GM19372 (cell line): Measurements from ENCODE around the gene SCD5.

Source experiments
- ATAC-seq: cut with Tn5 transposase; IDR thresholded peaks from one replicate; pipeline ENCODE4 v1.9.1; 2021; ENCODE audit warnings: mild to moderate bottlenecking, low read depth, moderate library complexity; ENCODE audit not compliant: unreplicated experiment

Gene SCD5

GRCh38 chr4:82697561-82697960 is 101.0 kb downstream of the SCD5 start:
- ATAC-seq = no peak

DNA sequence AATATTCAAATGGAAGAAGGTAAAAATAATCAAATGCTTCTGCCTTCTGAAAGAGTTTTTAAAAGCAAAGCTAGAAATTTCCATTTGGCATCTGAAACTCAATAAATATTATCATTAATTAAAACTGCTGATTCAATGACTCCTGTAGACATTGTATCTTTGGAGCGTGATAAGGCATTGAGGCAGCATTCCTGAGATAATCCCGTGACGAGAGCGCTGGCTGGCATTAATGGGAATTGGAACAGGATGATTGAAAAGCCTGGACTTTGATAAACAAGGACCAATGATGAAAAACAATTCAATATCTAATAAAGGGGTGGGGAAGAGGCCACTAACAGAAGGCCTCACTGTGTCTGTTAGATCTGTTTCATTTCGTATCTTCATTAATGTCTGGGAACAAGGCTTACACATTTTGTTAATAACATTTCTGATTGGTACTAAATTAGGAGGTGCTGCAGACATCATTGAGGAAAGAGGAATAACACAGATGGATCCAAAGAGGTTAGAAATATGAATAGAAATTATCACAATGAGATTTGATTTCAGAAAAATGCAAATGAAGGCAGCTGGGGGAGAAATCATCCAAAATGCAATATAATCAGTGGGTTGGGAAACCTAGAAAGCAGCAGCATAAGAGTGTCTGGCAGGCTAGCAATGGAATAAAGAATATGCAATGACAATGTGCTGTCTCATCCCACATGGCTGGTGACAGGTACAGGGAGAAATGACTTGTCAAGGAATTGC is 102.3 kb downstream of the SCD5 start:
- ATAC-seq = no peak

GRCh38 chr4:82694892-82695291 is 103.7 kb downstream of the SCD5 start:
- ATAC-seq = no peak

DNA sequence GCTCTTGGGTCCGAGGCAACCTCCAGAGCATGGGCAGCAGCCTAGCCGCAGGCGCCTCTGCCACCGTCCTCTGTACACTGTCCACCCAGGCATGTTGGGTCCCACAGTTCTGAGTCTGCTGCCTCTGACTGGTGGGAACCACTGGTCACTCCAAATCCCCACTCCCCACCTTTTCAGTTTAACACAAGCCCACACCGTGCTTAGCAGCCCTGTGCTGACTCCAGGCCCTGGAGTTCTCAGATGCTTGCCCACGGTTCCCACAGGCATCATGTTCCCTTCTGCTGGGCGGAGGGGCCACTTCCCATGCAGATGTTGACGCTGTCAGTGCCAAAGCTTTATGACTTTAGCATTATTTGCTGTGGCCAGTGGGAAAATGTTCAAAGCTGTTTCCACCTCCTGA is 104.5 kb downstream of the SCD5 start:
- ATAC-seq = no peak

DNA sequence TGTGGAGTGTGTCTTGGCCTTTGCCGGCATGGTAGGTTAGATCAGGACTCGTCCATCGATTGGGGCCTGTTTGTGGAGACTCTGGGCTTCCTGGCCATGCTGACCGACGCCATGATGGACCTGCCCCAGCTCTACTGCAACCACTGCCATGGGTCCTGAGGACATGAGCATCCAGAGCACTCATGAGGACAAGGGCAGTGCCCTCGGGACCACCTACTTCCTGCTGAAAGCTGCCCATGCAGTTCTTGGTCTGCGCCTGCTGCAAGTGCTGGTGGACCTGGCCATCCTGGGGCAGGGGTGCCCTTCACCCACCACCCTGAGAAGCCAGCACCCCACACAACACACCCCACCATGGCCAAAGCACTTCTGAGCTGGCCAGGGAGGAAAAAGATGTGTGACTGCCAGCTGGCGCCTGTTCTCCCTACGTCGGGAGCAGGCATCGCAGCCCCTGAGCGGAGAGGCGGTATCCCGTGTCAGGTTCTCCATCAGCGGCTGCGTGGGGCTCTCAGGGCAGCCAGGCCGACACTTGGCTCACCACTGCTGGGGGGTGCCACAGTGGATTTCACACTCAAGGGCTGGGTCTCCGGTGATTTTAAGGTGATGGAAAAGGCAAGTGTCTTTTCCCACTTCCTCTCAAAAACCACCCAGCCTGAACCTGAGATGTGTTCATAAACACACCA is 106.4 kb downstream of the SCD5 start:
- ATAC-seq = no peak

DNA sequence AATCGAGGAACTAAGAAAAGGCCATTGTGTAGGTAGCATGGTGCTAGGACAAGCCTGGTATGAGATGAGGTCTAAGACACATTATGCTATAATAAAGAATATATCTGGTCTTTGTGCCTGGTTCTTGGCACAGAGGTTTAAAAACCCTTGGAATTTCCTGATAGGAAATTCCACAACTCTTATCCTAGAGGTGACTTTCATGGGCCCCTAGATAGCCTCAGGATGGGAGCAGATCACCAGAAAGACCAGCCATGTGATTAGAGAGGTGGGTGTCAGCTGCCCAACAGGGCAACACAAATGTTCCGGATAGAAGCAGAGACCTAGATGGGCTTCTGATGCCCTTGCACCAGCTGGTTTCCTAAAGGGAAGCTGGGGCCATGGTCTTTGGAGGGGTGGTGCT is 107.2 kb downstream of the SCD5 start:
- no peak for ATAC-seq

DNA sequence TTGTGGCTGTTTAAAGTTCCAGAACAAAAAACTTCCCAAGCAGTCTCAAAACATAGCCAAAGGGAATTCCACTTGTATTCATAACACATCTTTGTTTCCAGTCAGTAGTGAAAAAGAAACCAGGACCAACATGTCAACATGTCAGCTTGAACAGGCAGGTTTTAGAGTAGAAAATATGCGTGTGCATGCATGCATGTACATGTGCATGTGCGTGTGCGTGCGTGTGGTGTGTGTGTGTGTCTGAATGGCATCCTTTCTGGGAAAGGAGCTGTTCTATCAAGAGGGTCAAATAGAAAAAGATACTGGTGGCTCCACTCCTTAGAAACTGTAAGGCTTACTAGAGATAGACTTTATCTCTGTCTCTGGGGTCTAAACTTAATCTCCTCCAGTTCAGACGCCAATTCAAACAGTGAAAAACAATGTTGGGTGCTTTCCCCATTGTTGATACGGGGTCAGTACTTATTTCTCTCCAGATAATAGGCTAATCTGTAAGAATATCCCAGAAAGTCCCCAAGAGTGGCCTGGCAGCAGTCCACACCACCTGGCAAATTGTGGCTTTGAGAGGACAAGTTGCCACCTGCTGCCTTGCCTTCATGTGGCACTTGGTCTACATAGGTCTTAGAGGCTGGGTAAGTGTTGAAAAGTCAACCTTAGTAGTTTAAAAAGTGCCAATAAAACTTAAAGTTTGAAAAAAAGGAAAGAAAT is 110.4 kb downstream of the SCD5 start:
- ATAC-seq = no peak

- ATAC-seq = no peak
Observed at GRCh38 chr4:82687531-82687930, 111.1 kb downstream of the SCD5 start.

GRCh38 chr4:82681754-82682153 is 116.8 kb downstream of the SCD5 start:
- ATAC-seq = no peak

- ATAC-seq = no peak
Observed at GRCh38 chr4:82680834-82681233, 117.8 kb downstream of the SCD5 start.

- ATAC-seq = no peak
Observed at GRCh38 chr4:82679531-82679930, 119.1 kb downstream of the SCD5 start.

- ATAC-seq = no peak
Observed at GRCh38 chr4:82678051-82678450, 120.5 kb downstream of the SCD5 start.

GRCh38 chr4:82677327-82677726 is 121.3 kb downstream of the SCD5 start:
- no peak for ATAC-seq

DNA sequence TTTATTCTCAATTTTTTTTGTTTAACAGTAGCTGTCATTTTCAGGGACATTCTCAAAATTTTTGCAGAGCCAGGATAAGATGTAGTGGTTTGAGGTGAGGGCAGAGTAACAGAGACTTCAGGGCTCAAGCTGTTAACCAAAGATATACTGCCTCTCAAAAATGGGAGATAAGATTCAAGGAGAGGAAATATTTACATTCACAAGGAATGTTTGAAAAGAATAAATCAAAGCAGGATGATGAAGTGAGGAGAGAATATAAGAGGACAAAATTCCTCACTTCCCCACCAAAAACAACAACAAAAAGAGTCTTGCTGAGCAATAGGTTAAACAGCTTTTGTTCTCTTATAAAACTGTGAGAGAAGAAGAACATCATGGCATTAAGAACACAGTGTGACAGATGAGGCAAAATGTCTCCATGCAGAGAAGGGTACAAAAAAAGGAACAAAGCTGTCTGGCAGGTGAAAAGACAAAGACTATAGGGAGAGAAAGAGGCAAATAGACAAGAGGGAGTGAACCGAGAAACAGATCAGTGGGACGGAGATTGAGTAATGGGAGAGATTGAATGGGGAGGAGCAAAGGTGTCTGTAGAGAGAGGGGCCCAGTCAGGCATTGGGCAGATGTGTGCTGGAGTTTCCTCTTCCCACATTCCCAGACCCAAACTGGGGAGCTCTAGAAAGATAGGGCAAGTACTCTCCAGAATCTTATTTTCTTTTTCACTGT is 130.7 kb downstream of the SCD5 start:
- ATAC-seq = no peak

DNA sequence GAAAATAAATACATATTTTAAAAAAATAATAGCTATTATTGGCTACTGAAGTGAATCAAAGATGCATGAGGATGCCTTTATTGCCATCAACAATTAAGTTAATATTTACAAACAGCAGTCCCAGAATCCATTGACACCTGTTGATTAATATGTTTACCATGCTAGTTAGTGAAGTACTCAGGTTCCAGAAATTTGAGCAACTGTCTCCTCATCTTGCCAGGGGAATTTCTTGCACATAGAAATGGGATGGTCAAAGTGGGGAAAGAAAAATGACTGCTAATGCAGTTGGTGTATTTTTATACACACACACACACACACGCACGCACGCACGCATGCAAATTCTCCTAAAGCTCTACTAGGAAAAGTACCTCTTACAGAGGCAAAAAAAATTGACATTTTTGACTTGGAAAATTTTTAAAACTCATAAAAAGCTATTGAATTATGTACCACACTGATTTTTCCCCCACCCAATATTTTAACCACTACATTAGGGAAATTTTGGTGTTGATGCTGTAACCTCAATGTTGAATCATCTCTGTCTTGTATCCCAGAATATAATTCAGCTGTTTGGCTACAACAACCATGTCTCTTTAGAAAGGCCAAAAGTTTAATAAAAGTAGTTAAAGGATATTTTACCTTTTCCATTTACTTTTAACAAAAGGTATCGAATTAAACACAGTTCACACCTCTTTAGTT is 131.5 kb downstream of the SCD5 start:
- no peak for ATAC-seq

DNA sequence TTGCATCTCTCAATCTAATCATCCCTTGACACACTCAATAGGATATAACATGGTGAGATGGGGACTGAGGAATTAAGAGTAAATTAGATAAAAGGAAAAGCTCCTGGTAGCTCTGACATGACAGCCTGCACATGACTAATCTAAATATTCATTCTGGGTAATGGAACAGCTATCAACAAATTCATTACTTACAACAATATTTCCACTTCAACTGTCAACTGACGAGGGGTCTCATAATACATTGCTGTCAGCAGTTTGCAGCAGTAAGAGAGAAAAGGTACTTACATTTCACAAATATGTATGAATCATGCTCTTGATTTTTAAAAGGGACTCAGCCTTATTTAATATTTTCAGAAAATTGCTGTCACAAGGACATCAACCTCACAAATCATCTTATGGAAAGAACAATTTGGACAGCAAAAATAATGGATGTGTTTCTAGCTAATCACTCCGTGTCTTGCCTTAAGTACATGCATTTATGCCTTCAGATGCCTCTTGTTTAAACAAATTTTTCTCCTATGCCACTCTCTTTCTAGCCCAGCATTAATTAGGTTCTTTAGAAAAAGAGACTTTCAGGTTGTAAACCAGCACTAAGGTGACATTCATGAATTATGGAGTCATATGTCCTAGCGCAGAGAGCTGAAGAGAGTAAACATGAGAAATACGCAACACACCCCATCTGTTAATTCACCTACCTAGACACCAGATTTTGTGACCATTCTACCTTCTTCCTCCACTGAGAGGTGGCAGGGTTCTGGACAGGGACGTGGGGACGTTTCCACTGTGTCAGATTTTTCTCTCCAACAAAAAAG is 137.2 kb downstream of the SCD5 start:
- ATAC-seq = no peak

DNA sequence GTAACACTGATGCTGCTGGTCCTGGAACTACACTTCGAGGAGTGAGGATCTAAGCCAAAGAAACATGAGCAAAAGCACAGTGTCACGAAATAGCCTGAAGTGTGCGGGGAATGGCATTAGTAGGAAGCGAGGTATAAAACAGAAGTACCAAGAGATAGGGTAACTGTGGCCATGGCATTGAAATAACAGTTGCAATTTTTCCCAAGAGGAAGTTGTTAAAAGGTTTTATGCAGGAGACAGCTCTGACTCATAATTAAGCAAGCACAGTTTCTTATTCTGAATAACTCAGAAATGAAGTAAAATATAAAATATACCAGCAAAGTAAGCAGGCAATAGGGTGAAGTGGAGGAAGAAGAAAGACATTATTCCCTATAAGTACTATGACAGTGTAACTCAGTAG is 146.5 kb downstream of the SCD5 start:
- no peak for ATAC-seq

DNA sequence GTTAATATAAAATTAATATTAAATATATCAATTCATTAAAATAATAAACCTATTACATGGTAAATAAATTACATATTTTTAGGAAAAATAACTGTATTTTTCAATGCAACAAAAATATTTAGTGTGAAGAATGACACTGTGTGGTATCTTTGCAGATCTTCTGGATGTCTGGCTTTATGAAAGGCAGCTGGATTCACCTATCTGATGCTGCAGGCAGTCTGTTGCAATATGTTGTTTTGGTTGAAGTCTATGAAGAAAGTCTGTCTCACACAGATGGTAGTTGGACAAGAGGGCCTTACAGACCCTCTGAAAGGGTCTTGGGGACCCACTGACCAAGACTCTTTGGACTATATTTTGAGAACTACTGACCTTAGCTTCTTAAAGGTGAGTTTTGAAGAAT is 147.7 kb downstream of the SCD5 start:
- no peak for ATAC-seq

DNA sequence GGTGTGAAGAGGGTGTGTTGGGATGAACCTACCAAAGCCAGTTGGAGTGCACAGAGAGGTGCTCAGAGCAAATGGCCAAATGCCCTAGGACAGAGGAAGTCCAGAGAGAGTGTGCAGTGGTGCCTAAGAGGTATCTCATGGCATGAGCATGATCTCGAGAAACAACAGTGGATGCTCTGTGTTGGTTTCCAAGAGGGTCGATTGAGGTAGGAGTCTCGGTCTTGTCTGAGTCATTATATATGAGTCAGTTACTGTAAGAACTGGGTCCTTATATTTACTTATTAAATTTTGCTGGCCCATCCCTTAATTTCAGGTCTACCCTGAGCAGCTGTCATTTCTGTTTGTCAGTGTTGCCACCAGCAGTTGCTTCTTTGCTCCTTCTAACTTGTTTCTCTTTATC is 150.2 kb downstream of the SCD5 start:
- ATAC-seq = no peak
